Neural progenitor cell (in vitro differentiated cells): Measurements from ENCODE around the gene SNCAIP. TPM values are rescaled to one million over a fixed set of nuclear protein-coding genes. Genes with fewer than 3 reads are reported as not detected.

Experiments
- DNase-seq: peaks from one replicate; pipeline ENCODE4 v3.0.0-alpha.2; 2016; ENCODE audit warnings: low spot score
- H2AFZ ChIP-seq: fragments of 200-600 bp; sonication (generic); replicated peaks from 2 replicates; pipeline ENCODE4 v1.6.1; 2016; ENCODE audit warnings: antibody characterized with exemption
- H3F3A ChIP-seq: fragments of 200-600 bp; sonication (generic); 2 replicates; pipeline ENCODE4 v1.6.1; 2016; ENCODE audit warnings: antibody characterized with exemption, low read depth
- H3K27ac ChIP-seq: fragments of 200-600 bp; sonication (generic); 2 replicates; pipeline ENCODE4 v1.5.1; 2016; ENCODE audit warnings: mild to moderate bottlenecking
- H3K27me3 ChIP-seq: fragments of 200-600 bp; sonication (generic); 2 replicates; pipeline ENCODE4 v1.6.1; 2016; ENCODE audit warnings: mild to moderate bottlenecking, moderate library complexity
- H3K36me3 ChIP-seq: fragments of 200-600 bp; sonication (generic); 2 replicates; pipeline ENCODE4 v1.5.1; 2016
- H3K4me1 ChIP-seq: fragments of 200-600 bp; sonication (generic); 2 replicates; pipeline ENCODE4 v1.6.1; 2016; ENCODE audit warnings: mixed run types
- H3K4me2 ChIP-seq: fragments of 200-600 bp; sonication (generic); 2 replicates; pipeline ENCODE4 v1.6.1; 2016
- H3K4me3 ChIP-seq: fragments of 200-600 bp; sonication (generic); 2 replicates; pipeline ENCODE4 v1.5.1; 2016
- H3K79me2 ChIP-seq: fragments of 200-600 bp; sonication (generic); 2 replicates; pipeline ENCODE4 v1.6.1; 2016; ENCODE audit warnings: low read depth
- H3K9ac ChIP-seq: fragments of 200-600 bp; sonication (generic); 2 replicates; pipeline ENCODE4 v1.6.1; 2016
- H3K9me3 ChIP-seq: fragments of 200-600 bp; sonication (generic); 2 replicates; pipeline ENCODE4 v1.5.1; 2016; ENCODE audit warnings: low read depth
- H4K20me1 ChIP-seq: fragments of 200-600 bp; sonication (generic); 2 replicates; pipeline ENCODE4 v1.6.1; 2016; ENCODE audit warnings: low read depth
- H3K27ac Mint-ChIP-seq: 3 replicates; pipeline ENCODE4 v1.8.0; 2021; ENCODE audit warnings: mixed read lengths
- H3K27me3 Mint-ChIP-seq: 2 replicates; pipeline ENCODE4 v1.8.0; 2022; ENCODE audit warnings: low read depth, mild to moderate bottlenecking, inconsistent platforms, moderate library complexity, mixed read lengths; ENCODE audit not compliant: insufficient read depth
- H3K36me3 Mint-ChIP-seq: 3 replicates; pipeline ENCODE4 v1.8.0; 2021; ENCODE audit warnings: mixed read lengths
- H3K4me1 Mint-ChIP-seq: 3 replicates; pipeline ENCODE4 v1.8.0; 2021; ENCODE audit warnings: mixed read lengths
- H3K4me3 Mint-ChIP-seq: 3 replicates; pipeline ENCODE4 v1.8.0; 2021; ENCODE audit warnings: mild to moderate bottlenecking, moderate library complexity, mixed read lengths
- H3K9me3 Mint-ChIP-seq: 3 replicates; pipeline ENCODE4 v1.8.0; 2020; ENCODE audit warnings: mixed read lengths
- CTCF ChIP-seq: fragments of 200-600 bp; sonication (generic); IDR thresholded peaks from 2 replicates; pipeline ENCODE4 v1.5.1; 2017; ENCODE audit warnings: antibody characterized with exemption, mild to moderate bottlenecking
- EZH2 ChIP-seq: fragments of 200-600 bp; sonication (generic); IDR thresholded peaks from 2 replicates; pipeline ENCODE4 v1.6.1; 2017; ENCODE audit warnings: antibody characterized with exemption, mild to moderate bottlenecking, moderate library complexity
- EZH2phosphoT487 ChIP-seq: fragments of 200-600 bp; sonication (generic); IDR thresholded peaks from 2 replicates; pipeline ENCODE4 v1.6.1; 2017; ENCODE audit warnings: antibody characterized with exemption
- total RNA-seq: library from RNA; depleted of rRNA; stranded (reverse); fragments of >200 nt; gene quantifications from 2 replicates; pipeline ENCODE4 v1.2.3, GENCODE V29; 2015; ENCODE audit warnings: low replicate concordance

SNCAIP gene
- total RNA-seq, 1 donor from 2014 or later, result 4.8 TPM

GRCh38 chr5:122447072-122447471 is 135.0 kb downstream of the SNCAIP start:
- no peak overlapping the region for H3K9ac ChIP-seq
- H3K4me1 ChIP-seq, result no peaks in the 10 kb centered on the region
- Mint-ChIP-seq H3K9me3 (no peaks in the 10 kb centered on the region), H3K27ac (no peak overlapping the region), H3K4me3 (no peak overlapping the region), H3K27me3 (no peaks in the 10 kb centered on the region), H3K4me1 (peaks cover 12% of the 10 kb centered on the region), H3K36me3 (peaks cover 3% of the 10 kb centered on the region)
- no peaks in the 10 kb centered on the region for H3K27me3 ChIP-seq
- DNase-seq, result no peak
- H2AFZ ChIP-seq, result no peak overlapping the region
- no peak for TF ChIP-seq CTCF
- no peak for TF ChIP-seq EZH2
- no peak for TF ChIP-seq EZH2phosphoT487
- H3K4me3 ChIP-seq, result no peak overlapping the region
- H3K4me2 ChIP-seq, result no peak overlapping the region
- no peaks in the 10 kb centered on the region for H3K36me3 ChIP-seq
- no peaks in the 10 kb centered on the region for H3K79me2 ChIP-seq
- H3K27ac ChIP-seq, result no peak overlapping the region
- H4K20me1 ChIP-seq, result no peaks in the 10 kb centered on the region
- H3K9me3 ChIP-seq, result no peaks in the 10 kb centered on the region
- H3F3A ChIP-seq, result no peaks in the 10 kb centered on the region

GRCh38 chr5:122447879-122448278 is 135.8 kb downstream of the SNCAIP start:
- Mint-ChIP-seq H3K4me3 (no peak overlapping the region), H3K9me3 (no peaks in the 10 kb centered on the region)
- no peak overlapping the region for H2AFZ ChIP-seq

GRCh38 chr5:122454541-122454940 is 142.5 kb downstream of the SNCAIP start:
- no peaks in the 10 kb centered on the region for H3K27me3 ChIP-seq
- H3K4me3 ChIP-seq, result no peak overlapping the region
- no peaks in the 10 kb centered on the region for H3K36me3 ChIP-seq
- Mint-ChIP-seq H3K36me3 (peaks cover 5% of the 10 kb centered on the region), H3K27me3 (peaks cover 4% of the 10 kb centered on the region), H3K9me3 (no peaks in the 10 kb centered on the region), H3K27ac (no peak overlapping the region), H3K4me1 (peaks cover 10% of the 10 kb centered on the region), H3K4me3 (peak overlapping the region; percentile 53)
- no peak overlapping the region for H2AFZ ChIP-seq
- no peaks in the 10 kb centered on the region for H3K9me3 ChIP-seq
- no peak overlapping the region for H3K4me2 ChIP-seq
- no peak overlapping the region for H3K9ac ChIP-seq
- H3K79me2 ChIP-seq, result no peaks in the 10 kb centered on the region
- TF ChIP-seq EZH2 (no peak), CTCF (no peak), EZH2phosphoT487 (no peak)
- no peak overlapping the region for H3K27ac ChIP-seq
- no peaks in the 10 kb centered on the region for H3F3A ChIP-seq
- no peaks in the 10 kb centered on the region for H3K4me1 ChIP-seq
- DNase-seq, result no peak
- no peaks in the 10 kb centered on the region for H4K20me1 ChIP-seq

More at GRCh38 chr5:122447879-122448278, 135.8 kb downstream of the SNCAIP start:
- no peak for TF ChIP-seq EZH2
- no peak for TF ChIP-seq CTCF
- no peak for TF ChIP-seq EZH2phosphoT487
- Histone ChIP-seq H3K4me1 (no peaks in the 10 kb centered on the region), H3K27ac (no peak overlapping the region), H3F3A (no peaks in the 10 kb centered on the region), H3K9ac (no peak overlapping the region), H3K36me3 (no peaks in the 10 kb centered on the region), H3K4me2 (no peak overlapping the region), H3K79me2 (no peaks in the 10 kb centered on the region), H3K4me3 (no peak overlapping the region), H3K27me3 (no peaks in the 10 kb centered on the region), H4K20me1 (no peaks in the 10 kb centered on the region), H3K9me3 (no peaks in the 10 kb centered on the region)
- Mint-ChIP-seq H3K27me3 (no peaks in the 10 kb centered on the region), H3K27ac (no peak overlapping the region), H3K36me3 (peaks cover 5% of the 10 kb centered on the region), H3K4me1 (peaks cover 8% of the 10 kb centered on the region)
- DNase-seq, result no peak
